Endothelial cell of umbilical vein (primary cell): ENCODE measurements around the gene FBH1.

ENCODE experiments used
- CTCF ChIP-seq, 2 donors: IDR thresholded peaks; 1 replicate in 1 of 2; 2 replicates in 1 of 2; pipeline ENCODE4 v1.5.1; 2011; ENCODE audit warnings: low read length in 2 of 2, mild to moderate bottlenecking in 2 of 2, moderate library complexity in 2 of 2, control low read depth in 1 of 2, inconsistent platforms in 1 of 2, low read depth in 1 of 2; ENCODE audit not compliant: insufficient read depth in 1 of 2; ENCODE audit errors: extremely low read depth in 1 of 2
- POLR2A ChIP-seq: IDR thresholded peaks from 2 replicates; pipeline ENCODE4 v1.6.1; 2012; ENCODE audit warnings: low read depth, mild to moderate bottlenecking, control low read depth, low read length
- POLR2AphosphoS5 ChIP-seq: IDR thresholded peaks from 2 replicates; pipeline ENCODE4 v1.6.1; 2012; ENCODE audit warnings: low read depth, mild to moderate bottlenecking, control low read depth, low read length, moderate library complexity; ENCODE audit not compliant: insufficient read depth

GRCh38 chr10:5947471-5948207 lies 57.6 kb downstream of the FBH1 start:
- TF ChIP-seq CTCF (IDR thresholded peaks at IDR 0.05; ENCODE audit: extremely low read depth in 1 of 2, insufficient read depth in 1 of 2, low read depth in 1 of 2, low read length in 2 of 2) (no peak), POLR2A (no peak), POLR2AphosphoS5 (no peak)
